ENCODE data around the gene NOC3L.

- TF ChIP-seq POLR2AphosphoS5 (IDR thresholded peaks at IDR 0.05; ENCODE audit: borderline replicate concordance, low read depth, low read length) (no peak), EZH2 (IDR thresholded peaks at IDR 0.05) (no peak)
These were observed 14.1 kb upstream of the NOC3L start for GRCh38 chr10:94376865-94377264.

Measured in SK-N-MC (cell line).